Loucy (cell line): ENCODE data around the gene AGPS.

Experiments used
- EZH2phosphoT487 ChIP-seq: fragments of 200-600 bp; IDR thresholded peaks from 2 replicates; pipeline ENCODE4 v1.6.1; 2018; ENCODE audit warnings: antibody characterized with exemption, mild to moderate bottlenecking, moderate library complexity, borderline replicate concordance
- TF ChIP-seq, protein P1 (sequence below): fragments of 200-600 bp; sonication (generic); conservative IDR thresholded peaks from 2 replicates; pipeline ENCODE4 v1.5.1; 2014; ENCODE audit warnings: mild to moderate bottlenecking, antibody characterized with exemption, low read length

GRCh38 chr2:177506998-177507397 lies 114.4 kb downstream of the AGPS start:
- TF ChIP-seq, protein P1, sequence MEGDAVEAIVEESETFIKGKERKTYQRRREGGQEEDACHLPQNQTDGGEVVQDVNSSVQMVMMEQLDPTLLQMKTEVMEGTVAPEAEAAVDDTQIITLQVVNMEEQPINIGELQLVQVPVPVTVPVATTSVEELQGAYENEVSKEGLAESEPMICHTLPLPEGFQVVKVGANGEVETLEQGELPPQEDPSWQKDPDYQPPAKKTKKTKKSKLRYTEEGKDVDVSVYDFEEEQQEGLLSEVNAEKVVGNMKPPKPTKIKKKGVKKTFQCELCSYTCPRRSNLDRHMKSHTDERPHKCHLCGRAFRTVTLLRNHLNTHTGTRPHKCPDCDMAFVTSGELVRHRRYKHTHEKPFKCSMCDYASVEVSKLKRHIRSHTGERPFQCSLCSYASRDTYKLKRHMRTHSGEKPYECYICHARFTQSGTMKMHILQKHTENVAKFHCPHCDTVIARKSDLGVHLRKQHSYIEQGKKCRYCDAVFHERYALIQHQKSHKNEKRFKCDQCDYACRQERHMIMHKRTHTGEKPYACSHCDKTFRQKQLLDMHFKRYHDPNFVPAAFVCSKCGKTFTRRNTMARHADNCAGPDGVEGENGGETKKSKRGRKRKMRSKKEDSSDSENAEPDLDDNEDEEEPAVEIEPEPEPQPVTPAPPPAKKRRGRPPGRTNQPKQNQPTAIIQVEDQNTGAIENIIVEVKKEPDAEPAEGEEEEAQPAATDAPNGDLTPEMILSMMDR = no peak
- TF ChIP-seq EZH2phosphoT487 = no peak
